Stimulated activated CD4-positive, alpha-beta T cell treated with anti-CD3 and anti-CD28 coated beads, TNF-alpha, amount 100 ng/mL, for 48 hours (primary cell): ENCODE measurements around the gene IL31.
A peak's percentile ranks its signal among the peaks of the same experiment; 100 is the strongest.

ENCODE experiments used
- DNase-seq, 3 donors: peaks; one replicate each; pipeline ENCODE4 v3.0.0-alpha.2; 2020; ENCODE audit warnings: low read depth in 3 of 3

IL31 gene

DNA sequence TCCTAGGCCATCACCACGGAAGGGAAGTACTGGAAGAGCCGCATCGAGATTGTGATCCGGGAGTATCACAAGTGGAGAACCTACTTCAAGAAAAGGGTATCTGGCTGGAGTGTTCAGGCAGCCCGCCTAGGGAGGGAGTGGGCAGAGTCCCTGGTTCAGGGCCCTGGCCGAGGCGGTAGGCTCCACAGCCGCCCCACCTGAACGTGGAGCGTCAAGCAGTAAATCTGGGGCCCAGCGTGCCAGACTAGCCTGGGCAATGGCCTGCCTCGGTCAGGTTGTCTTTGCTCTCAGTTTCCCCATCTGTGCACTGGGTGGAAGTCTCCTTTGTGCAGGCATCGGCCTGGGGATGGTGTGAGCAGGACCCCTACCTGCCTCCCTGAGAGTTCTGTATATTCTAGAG is 44.9 kb downstream of the IL31 start:
- DNase-seq: no peak

DNA sequence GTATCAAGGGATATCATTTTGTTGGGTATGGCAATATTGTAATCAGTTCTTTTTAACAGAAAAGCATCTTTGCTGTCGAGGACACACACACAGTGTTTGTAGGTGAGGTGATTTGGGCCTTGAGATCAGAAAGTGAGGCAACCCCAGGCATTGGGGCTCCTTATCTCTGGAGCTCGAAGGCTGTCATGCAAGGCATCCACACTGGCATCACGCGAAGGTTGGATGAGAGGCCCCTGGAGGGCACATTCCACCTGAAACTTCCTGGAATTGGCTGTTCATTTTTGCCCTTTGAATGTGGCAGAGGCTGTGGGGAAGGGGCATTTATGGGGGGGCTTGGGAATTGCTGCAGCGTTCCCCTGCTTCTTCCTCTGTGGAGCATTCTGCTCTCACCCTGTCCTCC is 45.5 kb downstream of the IL31 start:
- DNase-seq: no peak

DNA sequence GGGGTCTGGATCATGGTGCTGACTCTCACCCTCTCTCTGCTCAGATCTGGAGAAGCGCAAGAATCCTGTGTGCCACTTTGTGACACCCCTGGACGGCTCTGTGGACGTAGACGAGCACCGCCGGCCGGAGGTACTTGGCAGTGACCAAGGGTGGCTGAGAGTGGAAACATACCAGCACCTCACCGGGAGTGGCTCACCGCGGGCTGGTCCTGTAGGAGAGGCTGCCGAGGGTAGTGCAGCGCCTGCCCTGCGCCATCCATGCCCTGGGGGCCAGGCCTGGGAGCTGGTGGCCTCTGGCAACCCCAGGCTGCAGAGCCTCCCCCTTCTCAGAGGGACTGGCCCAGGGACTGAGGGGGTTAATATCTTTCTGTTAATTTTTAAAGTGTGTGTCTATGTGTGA is 46.2 kb downstream of the IL31 start:
- DNase-seq: no peak

DNA sequence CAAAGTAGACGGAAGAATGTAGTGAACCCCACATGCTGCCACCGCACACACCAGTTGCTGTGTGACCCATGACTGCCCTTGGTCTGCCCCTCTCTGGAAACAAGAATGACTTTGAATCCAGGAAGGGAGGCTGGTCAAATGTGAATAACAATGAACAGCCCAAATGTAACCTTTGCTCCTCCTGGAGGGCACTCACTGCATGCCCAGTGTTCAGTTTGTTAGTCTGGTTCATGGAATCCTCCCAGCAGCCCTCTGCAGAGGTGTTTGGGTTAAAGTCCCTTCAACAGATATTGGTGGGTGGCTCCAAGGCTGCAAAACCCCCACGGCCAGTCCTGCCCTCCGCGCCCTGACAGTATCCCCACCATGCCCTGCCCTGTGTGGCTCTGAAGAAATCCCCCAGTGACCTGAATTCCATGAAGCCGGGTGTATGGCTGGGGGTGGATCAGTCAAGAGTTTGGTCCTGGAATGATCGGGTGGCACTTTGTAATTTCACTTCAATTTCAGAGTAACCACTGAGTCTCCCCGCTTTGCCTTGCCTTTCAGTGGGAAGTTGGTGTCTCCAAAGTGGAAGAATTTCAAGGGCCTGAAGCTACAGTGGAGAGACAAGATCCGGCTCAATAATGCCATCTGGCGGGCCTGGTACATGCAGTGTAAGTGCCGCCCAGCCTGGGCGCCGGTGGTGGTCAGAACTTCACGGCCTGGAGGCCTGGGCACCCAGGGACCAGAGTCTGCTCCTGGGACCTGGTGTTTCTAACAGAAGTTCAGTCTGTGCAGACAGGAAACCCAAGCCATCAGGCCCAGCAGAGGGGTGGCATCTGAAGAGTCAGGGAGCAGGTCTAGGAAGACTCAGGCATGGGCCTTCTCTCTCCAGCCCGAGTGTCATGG is 47.1 kb downstream of the IL31 start:
- DNase-seq: no peak

DNA sequence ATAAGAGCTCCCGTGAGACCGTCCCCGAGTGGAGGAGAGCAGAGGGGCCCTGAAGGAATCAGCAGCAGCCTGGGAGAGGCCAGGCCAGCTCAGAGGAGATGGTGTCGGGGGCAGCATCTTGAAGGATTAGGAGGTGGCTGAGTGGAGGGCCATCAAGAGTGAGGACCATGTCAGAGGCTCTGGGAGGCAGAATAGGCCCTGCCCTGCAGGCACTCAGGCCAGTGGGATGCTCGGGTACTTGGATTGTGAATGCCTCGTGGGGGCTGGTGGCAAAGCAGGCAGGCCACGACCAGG is 47.7 kb downstream of the IL31 start:
- no peak for DNase-seq

DNA sequence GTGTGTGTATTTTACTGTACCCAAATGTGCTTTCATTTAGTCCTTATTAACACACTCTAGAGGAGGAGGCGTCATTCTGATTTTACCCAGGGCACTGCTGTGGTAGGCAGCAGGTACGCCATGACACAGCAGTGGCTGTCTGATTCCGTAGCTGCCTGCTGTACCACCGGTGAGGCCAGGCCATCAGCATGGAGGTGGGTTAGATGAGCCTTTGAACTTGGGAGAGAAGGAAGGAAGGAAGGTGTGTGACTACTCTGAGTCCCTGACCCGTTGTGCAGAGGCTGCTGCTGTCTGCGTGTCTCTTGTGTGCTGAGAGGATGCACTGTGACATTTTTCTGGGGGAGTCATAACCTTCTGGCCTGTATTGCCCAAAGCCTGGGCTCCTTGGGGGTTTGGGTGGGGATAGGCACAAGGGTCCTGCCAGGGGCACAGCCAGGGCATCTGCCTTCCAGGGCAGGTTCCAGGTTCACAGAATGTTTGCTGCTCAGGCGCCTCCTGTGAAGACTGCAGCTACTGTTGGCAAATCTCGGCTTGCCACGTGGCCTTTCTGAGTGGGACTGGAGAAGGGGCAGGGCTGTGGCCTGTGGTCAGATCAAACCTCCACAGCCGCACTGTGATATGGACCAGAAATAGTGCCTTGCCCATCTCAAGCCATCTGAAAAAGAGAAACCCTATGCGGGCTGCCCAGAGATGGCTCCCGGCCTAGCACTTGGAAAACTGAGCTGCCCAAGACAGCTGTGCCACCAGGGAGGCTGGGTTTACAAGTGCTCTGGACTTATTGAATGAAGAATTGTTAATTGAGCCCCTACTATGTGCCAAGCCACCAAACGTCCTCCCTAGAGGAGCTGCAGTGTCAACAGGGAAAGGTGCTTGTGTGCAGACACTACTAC is 48.3 kb downstream of the IL31 start:
- DNase-seq: no peak

DNA sequence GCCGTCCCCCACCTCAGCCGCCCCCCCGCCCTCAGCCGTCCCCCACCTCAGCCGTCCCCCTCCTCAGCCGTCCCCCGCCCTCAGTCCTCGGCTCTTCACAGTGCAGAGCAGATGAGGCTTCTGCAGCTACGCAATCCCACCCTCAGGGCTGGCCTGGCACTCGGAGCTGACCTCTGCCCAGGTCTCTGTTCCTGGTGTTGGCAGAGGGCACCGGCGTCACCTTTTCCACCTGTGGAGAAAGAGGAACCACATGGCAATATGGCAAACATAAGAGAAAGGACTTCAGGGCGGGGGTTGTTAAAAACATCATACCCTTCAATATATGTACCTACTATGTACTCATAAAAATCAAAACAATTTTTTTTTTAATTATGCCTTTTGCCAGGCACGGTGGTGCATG is 49.7 kb downstream of the IL31 start:
- no peak for DNase-seq

DNA sequence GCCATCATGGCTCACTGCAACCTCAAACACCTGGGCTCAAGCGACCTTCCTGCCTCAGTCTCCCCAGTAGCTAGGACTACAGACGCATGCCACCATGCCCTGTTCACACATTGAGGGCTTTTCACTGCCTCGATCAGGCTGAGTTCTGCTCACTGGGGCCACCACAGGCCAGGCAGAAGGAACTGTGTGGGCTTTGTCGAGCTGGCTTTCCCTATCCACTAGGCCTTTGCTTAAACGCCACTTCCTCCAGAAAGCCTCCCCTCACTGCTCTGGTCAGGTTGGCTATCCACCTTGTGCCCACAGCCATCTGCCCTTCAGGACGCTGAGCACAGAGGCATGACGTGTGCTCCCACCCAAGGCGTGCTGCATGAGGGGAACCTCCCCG is 50.3 kb downstream of the IL31 start:
- no peak for DNase-seq

DNA sequence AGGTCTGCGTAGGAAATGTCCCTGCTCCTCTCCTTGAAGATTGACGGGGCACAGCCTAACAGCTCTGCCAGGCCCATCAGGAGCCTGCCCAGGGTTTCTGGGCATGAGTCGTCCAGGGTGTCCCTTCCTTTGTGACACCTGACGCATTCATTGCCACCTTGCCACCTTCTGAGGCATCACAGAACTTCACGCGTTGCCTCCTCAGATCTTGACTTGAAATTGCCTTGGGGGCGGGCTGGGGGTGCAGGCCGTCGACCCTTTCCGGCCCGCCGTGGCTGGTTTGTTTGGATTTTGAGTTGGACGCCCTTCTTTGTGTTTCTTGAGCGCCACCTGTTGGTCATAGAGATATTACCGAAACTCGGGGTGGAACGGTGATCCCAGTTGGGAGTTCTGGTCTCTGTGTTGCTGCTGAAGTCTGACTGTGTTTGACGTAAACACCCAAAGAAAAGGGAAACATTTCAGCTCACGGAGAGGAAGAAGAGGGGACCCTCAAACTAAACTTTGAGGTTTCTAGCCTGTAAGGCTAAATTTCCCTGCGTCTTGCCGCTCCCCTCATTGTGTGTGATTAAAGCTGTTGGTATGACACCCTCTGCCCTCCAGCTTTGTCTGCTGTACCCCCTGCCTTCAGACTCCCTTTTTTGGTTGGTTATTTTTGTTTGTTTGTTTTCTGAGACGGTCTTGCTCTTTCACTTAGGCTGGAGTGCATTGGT is 50.8 kb downstream of the IL31 start:
- DNase-seq: peak; percentile 36 to 72 (median 61)
